Loucy (cell line): Measurements from ENCODE around the gene PRKCE.
"Not testable (repeated sequence)": the region's sequence is repeated elsewhere in the genome, so short reads cannot be mapped to it uniquely, and the experiment has no call there.

Experiments used
- H2AFZ ChIP-seq: fragments of 200-600 bp; sonication (generic); 2 replicates; pipeline ENCODE4 v1.6.0; 2016; ENCODE audit warnings: antibody characterized with exemption, mild to moderate bottlenecking, low read length, moderate library complexity
- H3F3A ChIP-seq: fragments of 200-600 bp; 2 replicates; pipeline ENCODE4 v1.6.0; 2016; ENCODE audit warnings: antibody characterized with exemption, low read depth, mild to moderate bottlenecking
- H3K27me3 ChIP-seq: fragments of 200-600 bp; sonication (generic); 2 replicates; pipeline ENCODE4 v1.6.1; 2014; ENCODE audit warnings: low read length, mild to moderate bottlenecking; ENCODE audit not compliant: insufficient read depth, poor library complexity, severe bottlenecking
- H3K36me3 ChIP-seq: fragments of 200-600 bp; sonication (generic); 2 replicates; pipeline ENCODE4 v1.6.1; 2016; ENCODE audit warnings: low read length; ENCODE audit not compliant: insufficient read depth
- H3K4me1 ChIP-seq: fragments of 200-600 bp; sonication (generic); 2 replicates; pipeline ENCODE4 v1.5.1; 2014; ENCODE audit warnings: low read length, mild to moderate bottlenecking; ENCODE audit not compliant: insufficient read depth, poor library complexity, severe bottlenecking
- H3K4me2 ChIP-seq: fragments of 200-600 bp; sonication (generic); 2 replicates; pipeline ENCODE4 v1.6.0; 2014; ENCODE audit warnings: antibody characterized with exemption, low read length, low read depth, mild to moderate bottlenecking; ENCODE audit not compliant: poor library complexity, severe bottlenecking
- H3K4me3 ChIP-seq: fragments of 200-600 bp; sonication (generic); 2 replicates; pipeline ENCODE4 v1.5.1; 2014; ENCODE audit warnings: low read length, mild to moderate bottlenecking, mixed read lengths; ENCODE audit not compliant: poor library complexity, severe bottlenecking
- H3K79me2 ChIP-seq: fragments of 200-600 bp; sonication (generic); 2 replicates; pipeline ENCODE4 v1.6.1; 2014; ENCODE audit warnings: low read length; ENCODE audit not compliant: insufficient read depth
- H3K9ac ChIP-seq: fragments of 200-600 bp; sonication (generic); 2 replicates; pipeline ENCODE4 v1.6.0; 2014; ENCODE audit warnings: mild to moderate bottlenecking, low read depth, low read length, moderate library complexity; ENCODE audit not compliant: poor library complexity, severe bottlenecking
- H3K9me2 ChIP-seq: fragments of 200-600 bp; sonication (generic); replicated peaks from 2 replicates; pipeline ENCODE4 v1.6.1; 2016; ENCODE audit warnings: low read depth, low read length, mixed read lengths
- H3K9me3 ChIP-seq: fragments of 200-600 bp; sonication (generic); 2 replicates; pipeline ENCODE4 v1.6.1; 2014; ENCODE audit warnings: mild to moderate bottlenecking, antibody characterized with exemption, low read length, low read depth; ENCODE audit not compliant: insufficient read depth
- H4K20me1 ChIP-seq: fragments of 200-600 bp; sonication (generic); 2 replicates; pipeline ENCODE4 v1.6.0; 2014; ENCODE audit warnings: antibody characterized with exemption, low read length, mild to moderate bottlenecking; ENCODE audit not compliant: insufficient read depth, poor library complexity, severe bottlenecking
- EZH2phosphoT487 ChIP-seq: fragments of 200-600 bp; IDR thresholded peaks from 2 replicates; pipeline ENCODE4 v1.6.1; 2018; ENCODE audit warnings: antibody characterized with exemption, mild to moderate bottlenecking, moderate library complexity, borderline replicate concordance
- TF ChIP-seq, protein P1 (sequence below): fragments of 200-600 bp; sonication (generic); conservative IDR thresholded peaks from 2 replicates; pipeline ENCODE4 v1.5.1; 2014; ENCODE audit warnings: mild to moderate bottlenecking, antibody characterized with exemption, low read length

Gene PRKCE

DNA sequence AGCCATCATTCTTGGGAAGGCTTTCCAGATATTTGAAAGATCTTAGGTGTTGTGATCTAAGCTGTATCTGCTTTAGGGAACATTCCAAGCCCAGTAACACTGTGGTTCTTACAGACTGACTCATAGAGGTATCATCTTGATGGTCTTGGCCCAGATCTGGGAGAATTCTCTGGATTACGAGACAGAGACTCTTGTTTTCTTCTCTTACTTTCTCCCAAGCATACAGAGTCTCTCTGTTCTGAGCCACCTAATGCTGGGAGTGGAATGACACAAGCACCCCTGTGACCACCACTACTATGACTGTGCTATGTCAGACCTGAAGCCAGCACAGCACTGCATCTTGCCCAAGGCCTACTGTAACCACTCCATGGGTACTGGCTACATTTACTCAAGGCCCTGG is 564.7 kb downstream of the PRKCE start:
- Histone ChIP-seq H3K9me3 (peaks cover 23% of the 10 kb centered on the region; the same call in 1 of the 2 replicates), H3K4me1 (no peaks in the 10 kb centered on the region), H4K20me1 (no peaks in the 10 kb centered on the region), H2AFZ (no peak overlapping the region), H3K36me3 (no peaks in the 10 kb centered on the region), H3K9me2 (no peaks in the 10 kb centered on the region), H3K27me3 (no peaks in the 10 kb centered on the region), H3K9ac (no peak overlapping the region), H3K4me3 (no peak overlapping the region), H3F3A (no peaks in the 10 kb centered on the region), H3K79me2 (no peaks in the 10 kb centered on the region), H3K4me2 (no peak overlapping the region)
- TF ChIP-seq, protein P1, sequence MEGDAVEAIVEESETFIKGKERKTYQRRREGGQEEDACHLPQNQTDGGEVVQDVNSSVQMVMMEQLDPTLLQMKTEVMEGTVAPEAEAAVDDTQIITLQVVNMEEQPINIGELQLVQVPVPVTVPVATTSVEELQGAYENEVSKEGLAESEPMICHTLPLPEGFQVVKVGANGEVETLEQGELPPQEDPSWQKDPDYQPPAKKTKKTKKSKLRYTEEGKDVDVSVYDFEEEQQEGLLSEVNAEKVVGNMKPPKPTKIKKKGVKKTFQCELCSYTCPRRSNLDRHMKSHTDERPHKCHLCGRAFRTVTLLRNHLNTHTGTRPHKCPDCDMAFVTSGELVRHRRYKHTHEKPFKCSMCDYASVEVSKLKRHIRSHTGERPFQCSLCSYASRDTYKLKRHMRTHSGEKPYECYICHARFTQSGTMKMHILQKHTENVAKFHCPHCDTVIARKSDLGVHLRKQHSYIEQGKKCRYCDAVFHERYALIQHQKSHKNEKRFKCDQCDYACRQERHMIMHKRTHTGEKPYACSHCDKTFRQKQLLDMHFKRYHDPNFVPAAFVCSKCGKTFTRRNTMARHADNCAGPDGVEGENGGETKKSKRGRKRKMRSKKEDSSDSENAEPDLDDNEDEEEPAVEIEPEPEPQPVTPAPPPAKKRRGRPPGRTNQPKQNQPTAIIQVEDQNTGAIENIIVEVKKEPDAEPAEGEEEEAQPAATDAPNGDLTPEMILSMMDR, result no peak
- TF ChIP-seq EZH2phosphoT487, result no peak

DNA sequence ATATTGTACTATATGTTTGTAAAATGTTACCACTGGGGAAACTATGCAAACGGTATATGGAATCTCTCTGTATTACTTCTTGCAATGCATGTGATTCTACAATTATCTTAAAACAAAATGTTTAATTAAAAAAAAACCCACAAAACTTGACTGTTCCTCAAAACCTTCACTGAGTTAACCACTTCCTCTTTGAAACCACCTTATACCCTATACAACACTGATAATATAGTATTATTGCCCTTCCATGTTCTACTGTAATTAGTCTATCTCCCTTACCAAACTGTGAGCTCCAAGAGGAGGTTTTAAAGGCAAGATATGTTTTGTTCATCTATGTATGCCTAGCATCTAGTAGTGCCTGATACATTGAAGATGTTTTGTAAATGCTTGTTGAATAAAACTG is 572.0 kb downstream of the PRKCE start:
- Histone ChIP-seq H3K4me2 (peak overlapping the region; percentile 14), H3K4me1 (peaks cover 13% of the 10 kb centered on the region)
- H3F3A ChIP-seq, H3K4me3 ChIP-seq, H3K36me3 ChIP-seq, H3K79me2 ChIP-seq, H4K20me1 ChIP-seq, H3K9ac ChIP-seq, H3K9me2 ChIP-seq, H2AFZ ChIP-seq, H3K27me3 ChIP-seq, H3K9me3 ChIP-seq: not testable (repeated sequence)

DNA sequence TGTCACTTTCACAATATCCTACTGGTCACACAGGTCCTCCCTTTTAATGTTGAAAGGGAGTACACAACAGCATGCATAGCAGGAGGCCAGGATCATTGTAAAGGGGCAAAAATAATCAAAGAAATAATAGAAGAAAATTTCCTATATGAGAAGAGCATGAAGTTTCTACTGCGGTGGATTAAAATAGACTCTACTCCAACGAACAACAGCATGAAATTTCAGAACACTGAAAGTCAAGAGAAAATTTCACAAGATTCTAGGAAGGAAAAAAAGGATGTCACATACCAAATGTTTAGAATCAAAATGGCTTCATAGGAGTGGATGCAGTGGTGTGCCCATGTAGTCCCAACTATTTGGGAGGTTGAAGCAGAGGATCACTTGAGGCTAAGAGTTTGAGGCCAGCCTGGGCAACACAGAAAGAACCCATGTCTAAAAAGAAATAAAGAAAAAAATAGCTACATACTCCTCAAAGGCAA is 573.7 kb downstream of the PRKCE start:
- Histone ChIP-seq H3K27me3 (no peaks in the 10 kb centered on the region), H3K4me3 (no peak overlapping the region), H3K9ac (no peak overlapping the region), H2AFZ (no peak overlapping the region), H3K4me1 (peaks cover 20% of the 10 kb centered on the region), H3F3A (peaks cover 6% of the 10 kb centered on the region; the same call in 1 of the 2 replicates), H3K9me3 (no peaks in the 10 kb centered on the region), H3K4me2 (no peak overlapping the region), H3K36me3 (no peaks in the 10 kb centered on the region), H4K20me1 (no peaks in the 10 kb centered on the region), H3K79me2 (no peaks in the 10 kb centered on the region), H3K9me2 (no peaks in the 10 kb centered on the region)
- no peak for TF ChIP-seq EZH2phosphoT487
- TF ChIP-seq, protein P1, result no peak

DNA sequence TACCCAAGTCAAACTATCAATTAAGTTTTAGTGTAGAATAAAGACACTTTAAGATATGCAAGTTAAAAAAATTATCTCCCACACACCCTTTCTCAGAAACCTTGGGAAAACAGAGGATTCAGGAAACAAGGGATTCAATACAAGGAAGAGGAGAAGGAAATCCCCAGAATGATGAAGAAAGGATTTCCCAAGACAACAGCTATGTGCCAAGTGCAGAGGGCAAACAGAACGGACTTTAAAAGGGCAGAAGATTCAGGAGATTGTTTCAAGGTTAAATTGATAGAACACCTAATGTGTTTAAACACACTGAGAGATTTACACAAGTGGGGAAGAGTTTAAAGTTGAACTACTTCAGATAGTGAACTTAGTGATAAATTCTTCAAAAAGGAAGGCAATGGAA is 574.3 kb downstream of the PRKCE start:
- no peak overlapping the region for H3K9ac ChIP-seq
- no peak overlapping the region for H3K4me2 ChIP-seq
- no peaks in the 10 kb centered on the region for H3K36me3 ChIP-seq
- H3K9me2 ChIP-seq, result no peaks in the 10 kb centered on the region
- H4K20me1 ChIP-seq, result no peaks in the 10 kb centered on the region
- H3K79me2 ChIP-seq, result no peaks in the 10 kb centered on the region
- H3K4me1 ChIP-seq, result peaks cover 26% of the 10 kb centered on the region
- no peaks in the 10 kb centered on the region for H3K27me3 ChIP-seq
- H3F3A ChIP-seq, result peaks cover 6% of the 10 kb centered on the region; the same call in 1 of the 2 replicates
- H3K4me3 ChIP-seq, result no peak overlapping the region
- no peak overlapping the region for H2AFZ ChIP-seq
- no peak for TF ChIP-seq EZH2phosphoT487
- TF ChIP-seq, protein P1, result no peak
- no peaks in the 10 kb centered on the region for H3K9me3 ChIP-seq
